HG03159 (cell line): ENCODE measurements around the gene ZNF761.

ENCODE experiments used
- ATAC-seq: cut with Tn5 transposase; IDR thresholded peaks from one replicate; pipeline ENCODE4 v1.9.1; 2021; ENCODE audit warnings: mild to moderate bottlenecking, moderate library complexity; ENCODE audit not compliant: unreplicated experiment

Gene ZNF761

GRCh38 chr19:53504885-53505284 lies 73.1 kb downstream of the ZNF761 start:
- ATAC-seq: no peak

DNA sequence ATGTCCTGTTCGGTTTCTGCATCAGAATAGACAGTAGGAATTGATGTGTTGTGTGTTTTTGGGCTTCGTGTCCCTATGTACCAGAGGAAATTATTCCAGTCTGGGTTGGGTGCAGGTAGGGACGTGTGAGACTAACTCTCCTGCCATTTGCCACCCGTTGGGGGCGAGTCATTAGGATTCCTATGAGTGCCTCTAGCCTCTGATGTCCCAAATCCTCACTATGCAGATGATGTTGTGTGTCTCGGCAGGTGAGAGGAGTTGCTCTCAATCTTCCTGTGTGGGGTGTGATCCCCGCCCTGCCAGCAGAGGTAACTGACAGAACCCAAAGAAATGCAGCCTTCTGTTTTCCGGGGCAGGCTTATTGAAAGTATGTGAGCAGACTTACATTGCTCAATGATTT lies 74.9 kb downstream of the ZNF761 start:
- ATAC-seq: no peak
